ENCODE results near the gene ITFG1.
"Not testable (repeated sequence)": the region's sequence is repeated elsewhere in the genome, so short reads cannot be mapped to it uniquely, and the experiment has no call there.

Gene ITFG1

GRCh38 chr16:47152501-47152900 lies 308.4 kb downstream of the ITFG1 start:
- peaks cover 17% of the 10 kb centered on the region for H3K9me3 ChIP-seq (ENCODE audit: control insufficient read depth, low read length)
- not testable (repeated sequence) for H3K4me3 ChIP-seq (ENCODE audit: extremely low read depth, insufficient read depth, low read length, poor library complexity, severe bottlenecking); H3K27ac ChIP-seq (ENCODE audit: low read depth, low read length, severe bottlenecking); H3K4me1 ChIP-seq (ENCODE audit: control insufficient read depth, insufficient read depth, low read length, poor library complexity, severe bottlenecking)
- peaks cover 12% of the 10 kb centered on the region for H3K36me3 ChIP-seq (ENCODE audit: control insufficient read depth, insufficient read depth, low read length)
- 90 to 96% methylated on average over 6 to 7 of the region's 9 CpGs for WGBS, 2 experiments (ENCODE audit: insufficient coverage in 2 of 2)

GRCh38 chr16:47150067-47150466 lies 310.8 kb downstream of the ITFG1 start:
- 92 to 100% methylated on average over 2 of the region's 3 CpGs for WGBS, 2 experiments (ENCODE audit: insufficient coverage in 2 of 2)
- peaks cover 17% of the 10 kb centered on the region for H3K9me3 ChIP-seq (ENCODE audit: control insufficient read depth, low read length)
- H3K4me1 ChIP-seq (ENCODE audit: control insufficient read depth, insufficient read depth, low read length, poor library complexity, severe bottlenecking) = no peaks in the 10 kb centered on the region
- H3K4me3 ChIP-seq (ENCODE audit: extremely low read depth, insufficient read depth, low read length, poor library complexity, severe bottlenecking) = no peak overlapping the region
- H3K27ac ChIP-seq (ENCODE audit: low read depth, low read length, severe bottlenecking) = no peak overlapping the region
- peaks cover 12% of the 10 kb centered on the region for H3K36me3 ChIP-seq (ENCODE audit: control insufficient read depth, insufficient read depth, low read length)

- H3K36me3 ChIP-seq (ENCODE audit: control insufficient read depth, insufficient read depth, low read length) = no peaks in the 10 kb centered on the region
- no peak overlapping the region for H3K27ac ChIP-seq (ENCODE audit: low read depth, low read length, severe bottlenecking)
- no peaks in the 10 kb centered on the region for H3K9me3 ChIP-seq (ENCODE audit: control insufficient read depth, low read length)
- H3K4me3 ChIP-seq (ENCODE audit: extremely low read depth, insufficient read depth, low read length, poor library complexity, severe bottlenecking) = peak overlapping the region; percentile 62
- H3K4me1 ChIP-seq (ENCODE audit: control insufficient read depth, insufficient read depth, low read length, poor library complexity, severe bottlenecking) = no peaks in the 10 kb centered on the region
- WGBS, 2 experiments (ENCODE audit: insufficient coverage in 2 of 2) = 27 to 46% methylated on average over 6 to 10 of the region's 10 CpGs
Observed at GRCh38 chr16:47144559-47144877, 316.3 kb downstream of the ITFG1 start.

GRCh38 chr16:47143677-47144558 lies 316.9 kb downstream of the ITFG1 start, which contains the start of gene NETO2:
Gene NETO2 (minus strand): TSS chr16:47143945. CDS start chr16:47143612, 333 bp downstream.
- H3K36me3 ChIP-seq (ENCODE audit: control insufficient read depth, insufficient read depth, low read length) = no peaks in the 10 kb centered on the region
- no peaks in the 10 kb centered on the region for H3K4me1 ChIP-seq (ENCODE audit: control insufficient read depth, insufficient read depth, low read length, poor library complexity, severe bottlenecking)
- peak within 1 kb of the TSS; percentile 62 for H3K4me3 ChIP-seq (ENCODE audit: extremely low read depth, insufficient read depth, low read length, poor library complexity, severe bottlenecking)
- WGBS, 2 experiments (ENCODE audit: insufficient coverage in 2 of 2) = 0% methylated on average over 70 to 83 of the region's 130 CpGs
- peak within 1 kb of the TSS; percentile 70 for H3K27ac ChIP-seq (ENCODE audit: low read depth, low read length, severe bottlenecking)
- H3K9me3 ChIP-seq (ENCODE audit: control insufficient read depth, low read length) = no peaks in the 10 kb centered on the region

GRCh38 chr16:47142821-47143676 lies 317.8 kb downstream of the ITFG1 start:
- no peaks in the 10 kb centered on the region for H3K9me3 ChIP-seq (ENCODE audit: control insufficient read depth, low read length)
- peak overlapping the region; percentile 70 for H3K27ac ChIP-seq (ENCODE audit: low read depth, low read length, severe bottlenecking)
- H3K4me3 ChIP-seq (ENCODE audit: extremely low read depth, insufficient read depth, low read length, poor library complexity, severe bottlenecking) = peak overlapping the region; percentile 62
- H3K36me3 ChIP-seq (ENCODE audit: control insufficient read depth, insufficient read depth, low read length) = no peaks in the 10 kb centered on the region
- no peaks in the 10 kb centered on the region for H3K4me1 ChIP-seq (ENCODE audit: control insufficient read depth, insufficient read depth, low read length, poor library complexity, severe bottlenecking)
- WGBS, 2 experiments (ENCODE audit: insufficient coverage in 2 of 2) = 0% methylated on average over 81 to 85 of the region's 111 CpGs

- Histone ChIP-seq H3K36me3 (ENCODE audit: control insufficient read depth, insufficient read depth, low read length) (no peaks in the 10 kb centered on the region), H3K4me1 (ENCODE audit: control insufficient read depth, insufficient read depth, low read length, poor library complexity, severe bottlenecking) (no peaks in the 10 kb centered on the region), H3K4me3 (ENCODE audit: extremely low read depth, insufficient read depth, low read length, poor library complexity, severe bottlenecking) (peak overlapping the region; percentile 62), H3K9me3 (ENCODE audit: control insufficient read depth, low read length) (no peaks in the 10 kb centered on the region), H3K27ac (ENCODE audit: low read depth, low read length, severe bottlenecking) (no peak overlapping the region)
- WGBS, 2 experiments (ENCODE audit: insufficient coverage in 2 of 2) = 7% methylated on average over 3 of the region's 8 CpGs; no CpG with 5 or more reads in 1 of the 2 experiments
Observed at GRCh38 chr16:47142486-47142820, 318.4 kb downstream of the ITFG1 start.

GRCh38 chr16:47141773-47142485 lies 318.9 kb downstream of the ITFG1 start:
- Histone ChIP-seq H3K27ac (ENCODE audit: low read depth, low read length, severe bottlenecking) (no peak overlapping the region), H3K4me1 (ENCODE audit: control insufficient read depth, insufficient read depth, low read length, poor library complexity, severe bottlenecking) (no peaks in the 10 kb centered on the region), H3K4me3 (ENCODE audit: extremely low read depth, insufficient read depth, low read length, poor library complexity, severe bottlenecking) (peak overlapping the region; percentile 62), H3K36me3 (ENCODE audit: control insufficient read depth, insufficient read depth, low read length) (no peaks in the 10 kb centered on the region), H3K9me3 (ENCODE audit: control insufficient read depth, low read length) (no peaks in the 10 kb centered on the region)
- 3 to 5% methylated on average over 17 to 22 of the region's 26 CpGs for WGBS, 2 experiments (ENCODE audit: insufficient coverage in 2 of 2)

- H3K4me3 ChIP-seq (ENCODE audit: extremely low read depth, insufficient read depth, low read length, poor library complexity, severe bottlenecking) = no peak overlapping the region
- H3K9me3 ChIP-seq (ENCODE audit: control insufficient read depth, low read length) = no peaks in the 10 kb centered on the region
- H3K36me3 ChIP-seq (ENCODE audit: control insufficient read depth, insufficient read depth, low read length) = no peaks in the 10 kb centered on the region
- no peaks in the 10 kb centered on the region for H3K4me1 ChIP-seq (ENCODE audit: control insufficient read depth, insufficient read depth, low read length, poor library complexity, severe bottlenecking)
- WGBS, 2 experiments (ENCODE audit: insufficient coverage in 2 of 2) = 80 to 88% methylated on average over 1 of the region's 4 CpGs
- H3K27ac ChIP-seq (ENCODE audit: low read depth, low read length, severe bottlenecking) = no peak overlapping the region
Observed at GRCh38 chr16:47140686-47141085, 320.2 kb downstream of the ITFG1 start.

- H3K4me3 ChIP-seq (ENCODE audit: extremely low read depth, insufficient read depth, low read length, poor library complexity, severe bottlenecking) = no peak overlapping the region
Observed at GRCh38 chr16:47139561-47140185, 321.2 kb downstream of the ITFG1 start.

GRCh38 chr16:47137925-47138324 lies 322.9 kb downstream of the ITFG1 start:
- H3K4me1 ChIP-seq (ENCODE audit: control insufficient read depth, insufficient read depth, low read length, poor library complexity, severe bottlenecking); H3K4me3 ChIP-seq (ENCODE audit: extremely low read depth, insufficient read depth, low read length, poor library complexity, severe bottlenecking); H3K36me3 ChIP-seq (ENCODE audit: control insufficient read depth, insufficient read depth, low read length); H3K9me3 ChIP-seq (ENCODE audit: control insufficient read depth, low read length); H3K27ac ChIP-seq (ENCODE audit: low read depth, low read length, severe bottlenecking): not testable (repeated sequence)
- WGBS, 2 experiments (ENCODE audit: insufficient coverage in 2 of 2) = 93 to 95% methylated on average over 9 of the region's 9 CpGs

More at GRCh38 chr16:47139561-47140185, 321.2 kb downstream of the ITFG1 start:
- H3K9me3 ChIP-seq (ENCODE audit: control insufficient read depth, low read length) = no peaks in the 10 kb centered on the region
- H3K4me1 ChIP-seq (ENCODE audit: control insufficient read depth, insufficient read depth, low read length, poor library complexity, severe bottlenecking) = no peaks in the 10 kb centered on the region
- WGBS, 2 experiments (ENCODE audit: insufficient coverage in 2 of 2) = 63 to 94% methylated on average over 1 to 2 of the region's 3 CpGs
- H3K36me3 ChIP-seq (ENCODE audit: control insufficient read depth, insufficient read depth, low read length) = no peaks in the 10 kb centered on the region
- no peak overlapping the region for H3K27ac ChIP-seq (ENCODE audit: low read depth, low read length, severe bottlenecking)
